Astrocyte of the spinal cord (primary cell): ENCODE results near the gene HOXB13.

ENCODE experiments used
- DNase-seq: peaks from one replicate; pipeline ENCODE4 v3.0.0; 2011; ENCODE audit warnings: low read depth, low spot score
- H3K4me3 ChIP-seq: 2 replicates; pipeline ENCODE4 v1.5.1; 2011; ENCODE audit warnings: low read depth, mild to moderate bottlenecking, low read length, moderate library complexity
- in situ Hi-C: cut with HindIII; loops from 2 replicates; pipeline ENCODE4 v1.10.0; 2017; ENCODE audit warnings: low sequenced_read_pairs
- TF ChIP-seq, protein P1 (sequence below): IDR thresholded peaks from 2 replicates; pipeline ENCODE4 v1.5.1; 2012; ENCODE audit warnings: low read depth, mild to moderate bottlenecking, low read length, inconsistent platforms

Gene HOXB13

DNA sequence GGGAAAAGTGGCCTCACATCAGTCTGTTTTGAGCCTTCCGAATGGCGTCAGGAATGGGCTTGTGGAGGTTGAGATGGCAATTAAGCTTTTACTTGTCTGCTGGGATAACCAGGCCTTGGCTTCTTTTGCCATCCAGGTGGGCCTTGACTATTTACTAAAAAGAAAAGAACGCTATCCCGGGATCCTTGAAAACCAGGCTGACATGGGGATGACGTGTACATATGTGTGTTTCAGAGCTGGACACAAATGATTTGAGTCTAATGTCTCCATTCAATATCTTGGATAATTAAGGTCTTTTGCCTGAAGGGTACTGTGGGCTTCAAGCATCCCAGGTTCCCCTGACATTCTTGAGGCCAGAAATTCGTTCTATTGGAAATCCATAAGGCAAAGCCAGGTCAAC, 32.6 kb upstream of the HOXB13 start:
- no peak overlapping the region for H3K4me3 ChIP-seq
- DNase-seq = no peak
- TF ChIP-seq, protein P1, sequence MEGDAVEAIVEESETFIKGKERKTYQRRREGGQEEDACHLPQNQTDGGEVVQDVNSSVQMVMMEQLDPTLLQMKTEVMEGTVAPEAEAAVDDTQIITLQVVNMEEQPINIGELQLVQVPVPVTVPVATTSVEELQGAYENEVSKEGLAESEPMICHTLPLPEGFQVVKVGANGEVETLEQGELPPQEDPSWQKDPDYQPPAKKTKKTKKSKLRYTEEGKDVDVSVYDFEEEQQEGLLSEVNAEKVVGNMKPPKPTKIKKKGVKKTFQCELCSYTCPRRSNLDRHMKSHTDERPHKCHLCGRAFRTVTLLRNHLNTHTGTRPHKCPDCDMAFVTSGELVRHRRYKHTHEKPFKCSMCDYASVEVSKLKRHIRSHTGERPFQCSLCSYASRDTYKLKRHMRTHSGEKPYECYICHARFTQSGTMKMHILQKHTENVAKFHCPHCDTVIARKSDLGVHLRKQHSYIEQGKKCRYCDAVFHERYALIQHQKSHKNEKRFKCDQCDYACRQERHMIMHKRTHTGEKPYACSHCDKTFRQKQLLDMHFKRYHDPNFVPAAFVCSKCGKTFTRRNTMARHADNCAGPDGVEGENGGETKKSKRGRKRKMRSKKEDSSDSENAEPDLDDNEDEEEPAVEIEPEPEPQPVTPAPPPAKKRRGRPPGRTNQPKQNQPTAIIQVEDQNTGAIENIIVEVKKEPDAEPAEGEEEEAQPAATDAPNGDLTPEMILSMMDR = no peak
- in situ Hi-C loops = no loop called here

DNA sequence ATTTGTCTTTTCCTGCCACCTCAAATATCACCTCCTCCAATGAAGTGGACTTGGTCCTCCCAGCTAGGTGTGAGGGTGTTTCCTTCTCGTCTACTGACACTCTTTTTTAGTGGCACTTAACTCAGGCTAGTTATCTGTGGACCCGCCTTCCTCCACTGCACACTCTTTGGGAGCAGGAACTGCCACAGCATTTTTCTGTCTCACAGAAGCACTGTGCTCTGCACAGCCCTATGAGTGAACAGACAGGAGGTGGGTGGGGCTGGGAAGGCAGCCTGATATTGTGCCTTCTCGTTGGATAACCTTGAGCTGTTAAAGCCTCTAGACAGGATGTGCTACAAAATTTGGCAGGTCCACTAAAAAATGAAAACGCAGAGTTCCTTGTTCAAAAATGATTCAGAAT, 31.9 kb upstream of the HOXB13 start:
- in situ Hi-C loops = no loop called here
- no peak for DNase-seq
- H3K4me3 ChIP-seq = no peak overlapping the region
- TF ChIP-seq, protein P1 = no peak

DNA sequence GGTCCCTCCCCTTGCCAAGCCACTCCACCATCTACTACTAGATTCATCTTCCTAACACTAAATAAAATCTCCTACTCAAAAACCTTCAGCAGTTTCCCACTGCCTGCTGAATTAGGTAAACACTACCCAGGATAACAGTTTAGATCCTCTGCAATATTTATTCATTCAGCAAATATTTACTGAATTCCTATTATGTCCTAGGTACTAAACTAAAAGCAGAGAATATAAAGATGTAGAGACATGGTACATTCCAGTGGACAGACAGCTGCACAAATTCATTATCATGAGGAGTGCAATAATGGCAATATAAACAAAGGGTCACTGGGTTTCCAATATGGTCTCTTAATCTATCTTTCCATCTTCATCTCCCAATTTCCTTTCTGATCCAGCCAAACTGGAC, 30.7 kb upstream of the HOXB13 start:
- TF ChIP-seq, protein P1 = no peak
- no peak for DNase-seq
- in situ Hi-C loops = no loop called here
- H3K4me3 ChIP-seq = no peak overlapping the region

DNA sequence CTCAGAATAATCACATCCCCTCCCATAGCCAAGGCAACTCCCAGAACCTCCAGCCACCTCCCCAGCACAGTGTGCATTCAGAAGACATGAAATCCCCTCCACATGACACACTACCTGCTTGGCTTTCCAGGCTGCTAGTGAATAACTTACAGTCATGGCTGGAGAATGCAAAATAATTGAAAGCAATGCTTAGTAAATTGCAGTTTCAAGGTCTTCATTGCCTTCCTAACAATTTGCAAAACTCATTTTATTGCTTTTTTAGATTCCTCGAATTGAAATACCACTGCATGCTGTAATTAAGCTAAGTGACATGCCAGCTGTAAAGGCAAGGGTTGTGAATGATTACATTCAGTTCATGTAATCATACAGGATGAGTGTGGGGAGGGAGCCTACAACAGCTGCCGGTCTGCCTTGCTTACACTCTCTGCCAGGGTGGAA, 29.0 kb upstream of the HOXB13 start:
- no peak overlapping the region for H3K4me3 ChIP-seq
- TF ChIP-seq, protein P1 = no peak
- no peak for DNase-seq
- in situ Hi-C loops = no loop called here

DNA sequence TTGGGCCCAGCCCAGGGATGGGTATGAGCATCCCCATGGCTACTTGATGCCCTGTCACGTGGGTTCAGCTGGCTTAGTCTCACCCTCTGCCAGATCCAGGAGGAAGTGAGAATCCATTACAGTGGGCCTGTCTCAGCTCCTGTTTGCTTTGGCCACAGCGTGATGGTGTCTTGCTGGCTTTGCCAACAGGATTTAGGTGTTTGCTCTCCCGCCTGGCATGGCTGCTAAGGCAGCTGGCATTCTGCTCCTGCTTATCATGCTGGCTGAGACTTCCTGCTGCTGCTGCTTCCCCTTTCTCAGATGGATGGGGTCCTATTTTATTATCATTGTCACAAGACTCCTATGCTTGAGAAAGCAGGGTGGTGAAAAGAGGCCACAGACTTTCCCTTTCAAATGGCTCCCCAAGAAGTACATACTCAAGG, 28.3 kb upstream of the HOXB13 start:
- in situ Hi-C loops = no loop called here
- H3K4me3 ChIP-seq = no peak overlapping the region
- no peak for DNase-seq
- TF ChIP-seq, protein P1 = no peak

DNA sequence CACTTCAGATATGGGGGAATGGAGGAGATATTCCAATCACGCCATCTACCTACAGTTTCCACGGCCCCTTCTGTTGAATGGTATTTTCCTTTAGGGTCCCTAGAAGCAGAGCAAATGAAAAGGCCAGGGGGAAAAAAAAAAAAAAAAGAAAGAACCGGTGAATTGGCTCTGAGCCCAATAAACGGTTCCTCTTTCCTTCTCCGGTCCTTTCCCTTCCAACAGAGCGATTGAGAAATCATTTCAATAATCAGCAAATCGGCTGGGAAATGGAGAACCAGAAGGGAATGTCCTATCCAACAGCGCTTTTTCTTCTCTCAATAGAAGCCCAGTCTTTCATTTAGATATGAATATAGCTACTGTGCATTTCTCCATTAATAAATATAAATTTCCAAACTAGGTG, 26.8 kb upstream of the HOXB13 start:
- no peak overlapping the region for H3K4me3 ChIP-seq
- in situ Hi-C loops = no loop called here
- DNase-seq = no peak
- TF ChIP-seq, protein P1 = no peak

DNA sequence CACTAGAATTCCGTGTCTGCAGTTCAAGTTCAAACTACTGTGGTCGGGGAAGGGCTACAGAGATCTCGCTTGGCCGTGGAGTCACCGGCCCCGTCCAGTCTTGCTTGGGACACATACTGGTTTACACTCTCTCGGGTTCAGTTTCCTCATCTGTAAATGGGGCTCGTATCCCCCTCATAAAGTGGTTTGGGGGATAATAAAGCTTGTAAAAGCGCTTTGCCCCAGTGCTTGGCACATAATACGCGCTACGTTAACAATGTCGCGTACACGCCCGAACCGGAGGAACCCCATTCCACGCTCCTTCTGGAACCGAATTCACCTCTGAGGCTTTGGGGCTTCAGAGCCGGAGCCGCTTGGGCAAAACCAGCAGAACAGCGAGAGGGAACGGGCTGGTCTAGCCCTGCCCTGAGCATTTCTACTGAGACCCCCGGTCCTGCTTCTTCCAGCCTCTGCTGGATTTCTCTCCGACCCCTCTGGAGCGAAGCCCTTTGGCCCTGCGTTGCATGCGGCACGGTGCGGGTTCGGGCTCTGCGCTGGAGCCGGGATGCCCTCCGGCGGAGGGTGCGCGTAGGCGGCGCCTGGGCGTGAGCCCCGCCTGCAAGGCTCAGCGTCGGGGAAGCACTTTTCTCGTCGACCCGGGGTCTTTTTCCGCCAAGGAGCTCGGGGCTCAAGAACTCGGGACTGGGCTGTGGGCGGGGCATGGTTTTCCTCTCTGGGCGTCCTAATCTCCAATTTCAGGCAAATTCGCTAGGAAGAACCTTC, 26.1 kb upstream of the HOXB13 start:
- H3K4me3 ChIP-seq = no peak overlapping the region
- no peak for DNase-seq
- in situ Hi-C loops = no loop called here
- TF ChIP-seq, protein P1 = no peak
